GM10248 (cell line): Measurements from ENCODE around the gene CARD10.

ENCODE experiments used
- CTCF ChIA-PET: fragments of 300-600 bp; sonication (Branson Sonifier 250); formaldehyde crosslinking; extraction: SDS; loops from one replicate; lab custom pipeline; 2021; ENCODE audit warnings: antibody characterized with exemption; lab: Yijun Ruan, JAX
- POLR2A ChIA-PET: fragments of 350-650 bp; sonication (Branson Sonifier 250); formaldehyde crosslinking; extraction: SDS; loops from one replicate; lab custom pipeline; 2020; ENCODE audit warnings: antibody characterized with exemption; lab: Yijun Ruan, JAX
- DNase-seq: peaks from one replicate; pipeline ENCODE4 v3.0.0; 2012; ENCODE audit errors: extremely low spot score
- CTCF ChIP-seq: IDR thresholded peaks from 2 replicates; pipeline ENCODE4 v1.5.1; 2012; ENCODE audit warnings: mild to moderate bottlenecking, low read depth; ENCODE audit errors: extremely low read depth, missing control alignments, control extremely low read depth

CARD10 gene

GRCh38 chr22:37504964-37505363, 14.3 kb downstream of the CARD10 start:
- no peak for DNase-seq
- ChIA-PET POLR2A (no interaction called here), CTCF (interaction anchor here (0.8 to 4.6 kb wide), 5 partner anchors 9 to 62 kb away, joined by 3 to 15 read pairs (median 4); no protein-coding TSS in a partner anchor)
- TF ChIP-seq CTCF, result no peak

- POLR2A ChIA-PET, result no interaction called here
- CTCF ChIA-PET, result no interaction called here
- no peak for TF ChIP-seq CTCF
- DNase-seq, result no peak
Observed at GRCh38 chr22:37503850-37504249, 15.4 kb downstream of the CARD10 start.

GRCh38 chr22:37503183-37503683, 16.0 kb downstream of the CARD10 start:
- no peak for DNase-seq
- ChIA-PET CTCF (no interaction called here), POLR2A (no interaction called here)
- TF ChIP-seq CTCF, result no peak

GRCh38 chr22:37502342-37503182, 16.7 kb downstream of the CARD10 start:
- ChIA-PET POLR2A (interaction anchor here (0.7 kb wide), 1 partner anchor 174 kb away, joined by 3 read pairs; no protein-coding TSS in a partner anchor), CTCF (no interaction called here)
- TF ChIP-seq CTCF, result no peak
- DNase-seq, result no peak

- POLR2A ChIA-PET, result interaction anchor here (0.7 kb wide), 1 partner anchor 174 kb away, joined by 3 read pairs; no protein-coding TSS in a partner anchor
- no peak for TF ChIP-seq CTCF
Observed at GRCh38 chr22:37501610-37502341, 17.4 kb downstream of the CARD10 start.

More at GRCh38 chr22:37501610-37502341, 17.4 kb downstream of the CARD10 start:
- CTCF ChIA-PET, result interaction anchor here (1.1 kb wide), 1 partner anchor 15 kb away, joined by 3 read pairs; no protein-coding TSS in a partner anchor
- DNase-seq, result no peak
